Urothelium cell line (cell line): ENCODE results near the gene FRMD4B.

Source experiments
- DNase-seq: peaks from one replicate; pipeline ENCODE4 v3.0.0; 2011; ENCODE audit warnings: low spot score, mixed read lengths
- FAIRE-seq: peaks from 2 replicates; lab custom pipeline; 2011; peaks lifted over from hg19 to GRCh38; lab: Jason Lieb, UNC

FRMD4B gene

DNA sequence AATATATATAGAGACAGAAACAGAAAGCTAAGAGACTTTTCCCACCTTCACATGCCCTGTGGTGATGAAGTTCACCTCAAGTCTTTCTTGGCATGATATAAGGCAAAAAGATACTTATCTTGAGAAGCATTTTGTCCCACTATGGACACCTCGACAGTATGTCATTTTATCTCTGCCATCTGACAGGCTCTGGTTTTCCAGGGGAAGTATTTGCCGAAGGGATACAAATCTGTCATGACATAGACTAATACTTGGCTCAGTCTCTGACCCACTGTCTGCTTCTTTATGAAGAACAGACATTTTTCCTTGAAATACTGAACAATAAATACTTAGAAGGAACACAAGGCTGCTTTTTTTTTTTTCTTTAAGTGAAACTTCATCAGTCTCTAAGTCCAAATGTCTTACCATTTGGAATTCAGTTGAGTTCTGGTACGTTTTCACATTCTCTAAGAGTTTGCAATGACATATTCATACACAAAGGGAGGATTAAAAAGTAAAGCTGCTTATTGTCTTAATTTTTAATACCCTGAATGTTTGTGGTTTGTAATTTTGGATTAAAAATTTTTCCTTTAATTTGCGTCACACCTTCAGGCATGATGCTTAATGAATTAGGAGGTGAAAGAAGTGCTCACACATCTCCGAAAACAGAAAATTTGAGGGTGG lies 175.7 kb downstream of the FRMD4B start:
- no peak for FAIRE-seq
- no peak for DNase-seq

DNA sequence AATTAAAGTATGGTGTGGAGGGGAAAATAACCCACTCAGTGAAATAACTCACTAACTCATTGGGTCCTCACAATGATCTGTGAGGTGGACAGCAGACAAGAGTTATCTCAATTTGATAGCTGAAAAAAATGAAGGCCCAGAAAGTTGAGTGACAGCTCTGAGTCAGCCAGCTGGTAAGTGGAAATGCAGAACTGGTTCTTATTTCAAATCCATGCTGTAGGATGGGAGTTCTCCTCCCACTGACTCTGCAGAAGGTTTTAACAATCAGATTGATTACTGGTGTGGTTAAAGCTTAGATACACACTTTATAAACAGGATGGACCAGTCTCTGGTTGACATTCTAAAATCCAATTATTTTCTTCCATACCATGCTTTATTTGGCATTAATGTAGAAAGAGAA lies 176.5 kb downstream of the FRMD4B start:
- no peak for DNase-seq
- no peak for FAIRE-seq

DNA sequence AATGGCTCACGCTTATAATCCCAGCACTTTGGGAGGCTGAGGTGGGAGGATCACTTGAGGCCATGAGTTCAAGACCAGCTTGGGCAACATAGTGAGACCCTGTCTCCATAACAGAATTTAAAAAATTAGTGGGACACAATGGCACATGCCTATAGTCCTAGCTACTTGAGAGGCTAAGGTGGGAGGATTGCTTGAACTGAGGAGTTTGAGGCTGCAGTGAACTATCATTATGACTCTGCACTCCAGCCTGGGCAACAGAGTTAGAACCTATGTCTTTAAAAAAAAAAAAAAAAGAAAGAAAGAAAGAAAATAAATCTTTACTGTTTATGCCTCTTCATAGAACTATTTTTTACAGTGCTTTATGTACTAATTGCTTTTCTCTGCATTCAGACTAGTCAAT lies 178.9 kb downstream of the FRMD4B start:
- FAIRE-seq (no peak), DNase-seq (no peak)

DNA sequence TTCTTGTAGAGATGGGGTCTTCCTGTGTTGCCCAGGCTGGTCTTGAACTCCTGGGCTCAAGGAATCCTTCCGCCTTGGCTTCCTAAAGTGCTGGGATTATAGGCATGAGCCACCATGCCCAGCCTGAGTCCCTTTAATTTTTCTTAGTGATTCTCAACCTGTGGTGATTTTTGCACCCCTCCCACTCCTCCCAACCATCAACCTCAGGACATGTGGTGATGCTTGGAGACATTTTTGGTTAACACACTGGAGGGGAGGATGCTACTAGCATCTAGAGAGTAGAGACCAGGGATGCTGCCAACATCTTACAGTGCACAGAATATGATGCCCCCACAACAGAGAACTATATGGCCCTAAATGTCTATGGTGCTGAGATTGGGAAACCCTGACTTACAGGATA lies 180.5 kb downstream of the FRMD4B start:
- FAIRE-seq (no peak), DNase-seq (no peak)

DNA sequence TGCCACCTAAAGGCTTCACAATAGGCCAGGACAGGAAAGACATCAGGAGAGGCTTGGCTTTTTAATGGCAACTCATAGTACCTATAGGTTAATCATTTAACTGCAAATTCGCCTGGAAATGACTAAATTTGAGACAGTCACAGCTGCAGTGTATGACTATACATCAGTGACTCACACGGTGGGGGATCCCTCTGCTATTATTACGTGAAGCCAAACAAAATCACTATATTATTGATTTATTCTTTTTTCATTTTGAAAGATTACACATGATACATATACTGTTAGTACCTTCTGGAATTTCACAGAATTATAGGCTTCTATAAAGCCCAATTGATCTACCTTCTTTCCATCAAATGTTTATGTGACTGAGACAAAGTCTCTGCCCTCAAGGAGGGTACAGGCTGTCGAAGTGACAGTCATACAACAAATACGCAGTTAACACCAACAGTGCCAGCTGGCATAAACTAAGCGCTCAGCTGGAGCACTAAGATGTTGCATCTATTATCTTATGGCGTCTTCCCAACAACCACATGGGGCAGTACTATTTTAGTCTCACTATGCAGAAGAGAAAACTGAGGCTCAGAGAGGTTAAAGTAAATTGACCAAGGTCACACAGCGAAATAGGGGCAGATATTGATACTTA lies 181.5 kb downstream of the FRMD4B start:
- DNase-seq (no peak), FAIRE-seq (no peak)

DNA sequence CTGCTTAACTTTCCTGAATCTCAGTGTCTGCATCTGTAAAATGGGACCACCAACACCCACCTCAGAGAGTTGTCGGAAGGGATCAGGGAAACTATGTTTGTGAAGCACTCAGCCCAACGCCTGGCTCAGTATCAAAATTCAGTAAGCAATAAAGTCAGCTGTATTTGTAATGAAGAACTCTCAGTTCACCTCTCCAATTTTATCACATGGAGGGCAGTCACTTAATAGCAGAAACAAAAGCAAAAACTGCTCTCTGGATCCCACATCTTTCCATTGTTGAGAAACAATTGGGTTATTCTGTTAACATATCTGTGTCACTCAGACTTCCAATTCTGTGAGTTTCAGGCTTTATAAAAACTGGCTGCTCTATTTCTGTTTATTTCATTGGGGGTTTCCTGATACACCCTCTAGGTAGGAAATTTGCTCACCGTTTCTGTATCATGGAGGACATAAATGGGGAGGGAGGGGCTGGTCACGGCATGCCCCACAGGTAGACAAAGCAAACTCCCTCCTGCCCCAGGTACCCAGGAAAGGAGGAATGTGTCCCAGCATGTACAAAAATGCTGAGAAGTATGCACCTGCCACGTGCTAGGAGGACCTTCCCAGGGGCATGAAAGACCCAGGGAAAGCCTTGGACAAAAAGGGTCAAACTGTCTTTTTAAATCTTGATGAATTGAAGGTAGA lies 182.1 kb downstream of the FRMD4B start:
- FAIRE-seq, result no peak
- DNase-seq, result no peak

DNA sequence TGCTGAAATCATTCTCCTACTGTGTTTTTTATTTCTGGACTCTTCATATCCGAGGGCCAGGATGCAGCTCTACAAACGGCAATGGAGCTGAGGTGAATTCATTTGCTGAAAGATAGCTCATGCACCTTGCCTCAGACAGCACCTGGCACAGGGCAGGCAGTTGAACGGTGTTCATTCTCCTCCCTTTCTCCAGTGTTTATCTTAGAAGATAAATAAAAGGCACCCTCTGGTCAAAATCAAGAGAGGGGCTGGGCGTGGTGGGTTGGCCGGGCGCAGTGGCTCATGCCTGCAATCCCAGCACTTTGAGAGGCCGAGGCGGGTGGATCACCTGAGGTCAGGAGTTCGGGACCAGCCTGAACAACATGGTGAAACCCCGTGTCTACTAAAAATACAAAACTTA lies 184.2 kb downstream of the FRMD4B start:
- DNase-seq (no peak), FAIRE-seq (no peak)

DNA sequence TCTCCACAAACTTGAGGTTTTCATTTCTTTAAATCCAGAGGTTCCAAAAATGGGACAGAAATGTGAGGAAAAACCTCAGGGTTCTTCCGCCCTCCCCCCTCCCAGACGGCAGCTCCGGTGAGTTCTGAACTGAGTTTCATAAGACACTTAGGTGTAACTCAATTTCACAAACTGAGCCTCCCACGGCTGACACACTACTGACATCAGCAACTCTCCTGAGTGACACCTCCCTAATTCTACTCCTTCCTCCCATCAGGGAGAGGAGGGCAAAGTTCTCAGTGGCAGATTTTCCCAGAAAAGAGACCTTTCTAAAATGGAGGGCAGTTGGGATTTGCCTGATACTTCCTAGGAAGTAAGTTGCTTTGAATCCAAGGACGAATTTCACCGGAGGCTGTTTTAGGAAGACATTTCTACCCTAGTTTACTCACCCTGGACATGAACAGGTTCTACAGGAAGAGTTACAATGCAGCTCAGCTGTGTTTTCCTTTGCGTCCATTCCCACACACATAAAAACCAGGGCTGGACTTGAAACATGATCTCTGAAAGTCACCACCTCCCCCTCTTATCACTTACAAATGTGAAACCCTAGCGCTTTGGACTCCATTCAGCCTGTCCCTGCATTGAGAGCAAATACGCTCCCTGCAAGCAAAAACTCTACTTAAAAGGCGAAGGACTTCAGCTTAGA lies 185.4 kb downstream of the FRMD4B start:
- FAIRE-seq, result no peak

DNA sequence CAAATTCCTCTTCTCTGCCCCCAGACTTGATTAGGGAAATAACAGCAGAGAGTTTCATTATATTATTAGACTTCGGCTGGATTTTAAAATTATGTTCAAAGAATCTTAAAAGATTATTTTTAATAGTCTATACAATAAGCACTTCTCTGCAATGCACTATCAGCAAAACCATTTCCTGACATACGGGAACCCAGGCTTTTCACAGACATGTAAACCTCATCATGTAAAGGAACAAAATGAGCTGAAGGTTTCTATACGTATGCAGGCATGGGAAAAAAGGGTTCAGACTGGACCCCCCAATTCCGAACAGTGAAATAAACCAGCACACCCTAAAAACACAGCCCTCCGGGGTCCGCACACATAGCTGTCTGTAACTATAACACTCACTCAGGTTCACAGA lies 185.9 kb downstream of the FRMD4B start:
- FAIRE-seq (no peak), DNase-seq (no peak)

More for the DNA sequence above, 185.4 kb downstream of the FRMD4B start:
- DNase-seq, result peak; percentile 42

DNA sequence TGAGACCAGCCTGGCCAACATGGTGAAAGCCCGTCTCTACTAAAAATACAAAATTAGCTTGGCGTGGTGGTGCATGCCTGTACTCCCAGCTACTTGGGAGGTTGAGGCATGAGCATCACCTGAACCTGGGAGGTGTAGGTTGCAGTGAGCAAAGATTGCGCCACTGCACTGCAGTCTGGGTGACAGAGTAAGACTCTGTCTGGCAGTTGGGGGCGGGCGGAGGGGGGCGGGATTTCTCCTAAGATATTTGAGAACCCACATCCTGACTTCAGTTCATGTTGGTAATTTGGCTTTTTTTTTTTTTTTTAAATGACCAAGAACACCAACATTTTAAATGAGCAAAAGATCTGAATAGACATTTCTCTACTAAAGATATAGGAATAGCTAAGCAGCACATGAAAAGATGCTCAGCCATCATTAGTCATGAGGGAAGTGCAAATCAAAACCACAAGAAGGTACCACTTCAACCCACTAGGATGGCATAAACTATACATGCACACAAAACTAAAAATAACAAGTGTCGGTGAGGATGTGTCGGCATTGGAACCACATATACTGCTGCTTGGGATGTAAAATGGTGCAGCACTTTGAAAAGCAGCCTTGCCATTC lies 187.9 kb downstream of the FRMD4B start:
- FAIRE-seq (no peak), DNase-seq (no peak)

DNA sequence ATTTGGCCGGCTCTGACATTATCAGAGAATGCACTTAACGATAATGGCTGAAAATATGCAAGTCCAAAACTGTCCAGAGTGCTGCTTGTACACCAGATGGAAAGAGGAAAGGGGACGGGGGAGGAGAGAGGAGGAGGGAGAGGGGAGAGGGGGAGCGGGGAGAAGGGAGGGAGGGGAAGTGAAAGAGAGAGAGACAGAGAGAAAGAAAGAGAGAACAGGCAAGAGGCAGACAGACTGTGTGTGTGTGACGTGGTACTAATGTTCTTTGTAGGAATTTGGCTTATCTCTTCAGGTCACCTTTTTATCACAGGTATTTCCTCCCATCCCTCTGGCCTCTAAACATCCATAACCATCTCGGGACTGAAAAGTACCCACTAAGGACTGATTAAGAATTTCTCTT lies 188.4 kb downstream of the FRMD4B start:
- FAIRE-seq, result no peak
- DNase-seq, result no peak

DNA sequence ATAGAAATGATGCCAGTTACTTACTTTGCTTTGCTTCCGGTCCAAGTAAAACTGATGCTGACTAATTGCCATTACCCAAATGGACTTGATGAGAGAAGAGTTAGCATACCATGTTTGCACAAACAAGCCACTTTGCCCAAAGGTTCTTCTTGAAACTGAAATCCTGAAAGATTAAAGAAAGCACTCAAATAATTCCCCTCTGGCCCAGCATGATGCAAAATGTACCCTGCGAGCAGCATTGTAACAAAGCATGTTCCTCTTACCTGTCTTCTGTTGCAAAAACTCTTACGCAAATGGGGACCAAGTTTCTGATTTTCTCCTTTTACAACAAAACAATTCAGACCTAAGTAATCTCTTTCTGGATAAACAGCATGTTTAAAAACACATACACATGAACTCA lies 189.0 kb downstream of the FRMD4B start:
- FAIRE-seq, result no peak
- no peak for DNase-seq

DNA sequence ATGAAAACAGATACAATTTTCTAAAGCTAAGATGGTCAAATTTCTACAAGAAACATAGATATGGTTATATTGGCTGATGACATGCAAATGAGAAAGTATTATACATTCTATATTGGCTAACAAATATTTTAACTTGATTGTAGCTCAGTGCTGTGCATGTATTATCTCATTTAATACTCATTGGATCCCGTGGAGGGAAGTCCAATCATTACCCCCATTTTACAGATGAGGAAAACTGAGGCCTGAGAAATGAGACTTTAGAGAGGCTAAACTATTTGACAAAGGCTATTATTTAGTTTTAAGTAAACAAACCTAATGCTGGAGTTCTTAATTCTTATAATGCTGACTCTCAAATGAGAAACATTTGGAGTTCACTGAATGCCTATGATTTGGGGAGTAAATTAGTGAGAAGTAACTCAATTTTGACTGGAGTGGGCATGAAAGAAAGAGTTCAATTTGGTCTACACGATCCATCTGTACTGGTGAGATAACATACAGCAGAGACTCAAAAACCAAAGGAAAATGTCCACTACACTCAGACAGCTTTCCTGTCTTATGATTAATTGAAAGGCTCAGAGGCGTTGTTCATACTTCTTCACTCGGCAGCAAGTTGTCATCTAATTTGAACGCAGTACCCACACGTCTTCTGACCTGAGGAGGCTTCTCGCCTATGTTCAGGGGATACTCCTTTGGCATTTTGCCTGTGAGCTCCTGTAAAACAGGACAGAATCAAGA lies 191.3 kb downstream of the FRMD4B start:
- FAIRE-seq, result no peak

DNA sequence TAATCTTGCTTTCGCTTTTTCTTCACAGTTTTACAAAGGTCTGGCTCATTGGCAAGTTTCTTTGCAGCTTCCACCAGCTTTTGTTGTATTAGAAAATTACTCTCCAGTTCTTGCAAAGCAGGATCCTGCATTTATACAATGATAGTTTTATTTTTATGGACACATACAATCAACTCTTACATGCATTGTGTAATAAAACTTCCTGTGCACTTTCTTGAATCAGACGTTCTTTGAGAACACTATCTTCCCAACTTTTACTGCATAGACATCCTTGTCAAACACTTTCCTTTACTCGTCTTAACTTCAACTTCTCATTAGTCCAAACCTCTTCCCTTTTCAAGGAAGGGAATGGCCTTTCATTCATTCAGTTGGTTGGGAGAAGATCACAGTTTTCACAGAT lies 192.1 kb downstream of the FRMD4B start:
- no peak for FAIRE-seq
- DNase-seq, result no peak

More for the DNA sequence above, 191.3 kb downstream of the FRMD4B start:
- DNase-seq, result no peak

DNA sequence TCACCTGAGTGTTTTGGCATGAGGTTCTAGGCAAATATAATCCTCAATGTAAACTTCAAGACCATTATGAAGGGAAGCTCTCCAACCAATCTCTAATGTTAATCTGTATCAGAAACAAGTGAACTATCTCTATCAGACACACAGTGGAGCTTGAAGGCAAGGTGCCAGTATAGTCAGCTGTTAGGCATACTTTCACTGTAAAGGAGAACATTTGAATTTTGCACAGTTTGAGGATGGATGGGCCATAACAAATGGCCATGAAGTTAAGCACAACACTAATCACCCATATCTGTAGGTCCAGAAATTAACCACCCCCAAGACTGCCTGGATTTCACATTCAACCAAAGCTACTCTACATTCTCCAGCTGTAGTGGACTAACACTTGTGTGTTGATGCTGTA lies 194.4 kb downstream of the FRMD4B start:
- DNase-seq (no peak), FAIRE-seq (no peak)

DNA sequence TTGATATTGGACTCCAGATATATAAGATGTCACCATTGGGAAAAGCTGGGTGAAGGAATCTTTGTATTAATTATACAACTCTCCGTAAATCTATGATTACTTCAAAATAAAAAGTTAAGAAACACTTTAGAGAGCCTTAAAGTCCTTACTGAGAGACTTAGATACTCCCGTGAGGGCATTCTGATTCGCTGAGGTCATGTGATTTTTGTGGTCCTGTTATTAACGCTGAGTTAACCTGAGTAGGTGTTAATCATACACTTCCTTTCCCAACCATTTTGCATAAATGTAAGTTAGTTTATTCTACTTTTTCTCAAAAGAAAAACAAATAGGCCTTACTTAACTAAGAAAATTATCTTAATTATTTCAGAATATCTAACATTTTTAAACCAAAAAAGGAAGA lies 196.4 kb downstream of the FRMD4B start:
- DNase-seq (no peak), FAIRE-seq (no peak)

DNA sequence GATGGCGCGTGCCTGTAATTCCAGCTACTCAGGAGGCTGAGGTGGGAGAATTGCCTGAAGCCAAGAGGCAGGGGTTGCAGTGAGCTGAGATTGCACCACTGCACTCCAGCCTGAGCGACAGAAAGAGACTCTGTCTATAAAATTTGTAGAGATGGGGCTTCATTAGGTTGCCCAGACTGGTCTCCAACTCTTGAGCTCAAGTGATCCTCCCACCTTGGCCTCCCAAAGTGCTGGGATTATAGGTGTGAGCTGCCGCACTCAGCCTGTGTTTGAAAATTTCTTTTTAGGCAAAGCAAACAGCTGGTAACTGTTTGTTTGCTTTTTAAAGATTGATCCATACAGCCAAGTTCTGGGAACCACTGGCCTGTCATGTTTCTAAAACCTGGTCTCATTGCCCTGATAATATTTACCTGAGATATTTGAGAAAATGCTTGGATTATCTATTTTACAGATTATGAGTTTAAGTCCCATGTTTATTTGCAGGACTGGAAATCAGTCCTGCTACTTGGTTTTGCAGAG lies 199.3 kb downstream of the FRMD4B start:
- DNase-seq (no peak), FAIRE-seq (no peak)

DNA sequence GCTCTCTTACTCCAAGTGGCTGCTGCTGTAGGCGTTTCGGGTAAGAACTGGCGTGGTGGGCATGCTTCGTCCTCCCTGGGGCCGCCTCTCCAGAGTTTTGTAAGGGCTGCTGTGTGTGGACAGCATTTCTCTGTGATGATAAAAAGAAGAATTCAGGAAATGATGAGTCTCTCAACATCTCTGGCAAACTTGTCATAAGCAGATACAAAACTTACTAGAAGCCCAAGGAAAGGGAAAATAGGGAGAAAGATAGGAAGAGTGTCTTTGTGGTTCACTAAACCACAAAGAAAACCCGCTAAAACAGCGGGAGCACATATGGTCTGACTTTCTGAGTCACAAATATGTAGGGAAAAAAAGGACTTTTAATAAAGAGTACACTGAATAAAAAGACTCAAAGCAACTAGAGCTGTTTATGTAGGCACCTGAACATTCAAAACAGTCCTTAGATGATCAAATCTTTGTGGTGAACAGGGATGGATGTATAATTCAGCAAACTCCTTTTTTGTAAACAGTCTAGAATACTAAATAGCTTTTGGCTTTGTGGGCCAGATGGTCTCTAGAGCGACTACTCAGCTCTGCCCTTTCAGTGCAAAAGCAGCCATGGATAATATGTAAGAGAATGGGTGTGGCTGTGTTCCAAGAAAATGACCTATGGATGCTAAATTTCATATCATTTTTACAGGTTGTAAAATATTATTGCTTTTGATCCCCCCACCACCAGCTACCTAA lies 203.1 kb downstream of the FRMD4B start:
- DNase-seq (peak; percentile 31), FAIRE-seq (no peak)

DNA sequence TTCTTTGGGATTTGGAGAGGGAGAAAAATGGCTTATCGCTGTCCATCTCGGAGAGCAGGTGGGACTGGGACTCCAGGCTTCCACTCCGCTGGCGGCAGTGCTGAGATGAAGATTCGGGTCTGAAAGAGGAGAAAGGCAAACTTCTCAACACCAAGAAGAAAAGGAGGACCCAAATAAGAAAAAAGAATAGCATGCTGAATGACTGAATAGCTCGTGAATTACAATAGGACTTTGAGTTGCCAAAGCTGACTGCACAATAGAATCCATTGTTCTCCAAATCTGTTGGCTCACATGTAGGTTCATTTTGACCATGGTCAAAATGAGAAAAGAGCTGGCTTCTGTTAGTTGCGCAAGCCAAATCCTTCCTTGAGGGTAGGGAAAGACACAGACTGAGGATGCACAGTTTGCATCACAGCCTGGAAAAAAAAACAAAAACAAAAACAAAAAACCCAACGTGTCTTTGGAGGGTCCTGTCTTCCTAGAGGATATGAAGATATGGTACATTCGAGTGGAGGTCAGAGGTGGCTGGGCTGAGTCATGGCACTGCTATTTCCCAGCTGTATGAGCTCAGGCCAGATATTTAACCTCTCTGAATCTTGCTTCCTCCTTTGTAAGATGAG lies 204.2 kb downstream of the FRMD4B start:
- FAIRE-seq, result peak; percentile 32
- peak; percentile 65 for DNase-seq
